Lung microvascular endothelial cell (primary cell): ENCODE results near the gene CCDC116. TPM values are rescaled to one million over a fixed set of nuclear protein-coding genes. Genes with fewer than 3 reads are reported as not detected.
"Not testable (repeated sequence)": the region's sequence is repeated elsewhere in the genome, so short reads cannot be mapped to it uniquely, and the experiment has no call there.

Source experiments
- DNase-seq, 2 donors: peaks; one replicate each; pipeline versions ENCODE4 v3.0.0 to v3.0.0-alpha.2; 2010; ENCODE audit warnings: low read depth in 2 of 2
- total RNA-seq: library from RNA; depleted of rRNA; stranded (reverse); fragments of >200 nt; gene quantifications from 2 replicates; pipeline ENCODE4 v1.2.1, GENCODE V29; 2014

Gene CCDC116
- total RNA-seq, 1 donor from 2014 or later = not detected

- peak; percentile 93 to 97 for DNase-seq
Observed at GRCh38 chr22:21629255-21630149, 3.1 kb upstream of the CCDC116 start, which contains the start of gene YDJC. TSS of gene YDJC (minus strand) at chr22:21630022. CDS start at chr22:21630014, 8 bp downstream.

- DNase-seq = no peak
Observed at GRCh38 chr22:21631025-21631424, 1.5 kb upstream of the CCDC116 start.

GRCh38 chr22:21632931-21633330 lies 371 bp downstream of the CCDC116 start:
- no peak for DNase-seq

- DNase-seq = no peak
Observed at GRCh38 chr22:21633481-21633880, 921 bp downstream of the CCDC116 start.

DNA sequence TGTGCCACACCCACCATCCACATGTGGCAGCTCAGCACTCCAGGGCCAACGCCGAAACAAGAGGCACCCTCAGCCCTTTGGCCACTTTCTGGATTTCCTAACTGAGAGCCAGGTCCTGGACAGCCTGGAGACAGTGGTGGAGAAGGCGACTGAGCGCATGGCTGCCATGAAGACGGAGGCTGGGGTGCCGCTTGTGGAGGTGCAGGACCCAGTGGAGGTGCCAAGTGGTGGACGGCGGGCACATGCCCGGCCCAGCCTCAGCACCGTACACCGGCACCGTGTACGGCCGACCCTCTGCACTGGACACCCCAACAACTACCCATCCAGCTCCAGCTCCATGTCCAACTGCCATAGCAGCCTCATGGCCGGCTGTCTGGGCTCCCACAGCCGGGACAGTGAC lies 1.5 kb downstream of the CCDC116 start:
- DNase-seq = no peak

DNA sequence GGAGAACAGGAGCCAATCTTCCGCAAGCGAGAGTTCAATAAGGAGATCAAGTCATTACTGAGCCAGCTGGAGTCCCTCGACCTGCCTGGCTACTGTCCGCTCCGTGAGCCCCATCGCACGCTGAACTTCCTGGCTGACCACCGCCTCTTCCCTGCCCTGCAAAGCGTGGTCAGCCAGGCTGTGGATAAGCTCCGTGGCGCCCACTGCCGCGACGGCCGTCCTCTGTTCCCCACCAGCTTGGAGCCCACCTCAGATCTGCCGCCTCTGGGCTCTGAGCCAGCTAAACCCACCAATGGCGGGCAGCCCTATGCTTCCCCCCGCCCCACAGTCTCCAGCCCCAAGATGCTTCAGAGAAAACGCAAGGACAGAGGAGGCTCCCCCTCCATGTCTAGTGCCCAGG lies 2.3 kb downstream of the CCDC116 start:
- no peak for DNase-seq

GRCh38 chr22:21635771-21636510 lies 3.4 kb downstream of the CCDC116 start:
- DNase-seq = no peak

DNA sequence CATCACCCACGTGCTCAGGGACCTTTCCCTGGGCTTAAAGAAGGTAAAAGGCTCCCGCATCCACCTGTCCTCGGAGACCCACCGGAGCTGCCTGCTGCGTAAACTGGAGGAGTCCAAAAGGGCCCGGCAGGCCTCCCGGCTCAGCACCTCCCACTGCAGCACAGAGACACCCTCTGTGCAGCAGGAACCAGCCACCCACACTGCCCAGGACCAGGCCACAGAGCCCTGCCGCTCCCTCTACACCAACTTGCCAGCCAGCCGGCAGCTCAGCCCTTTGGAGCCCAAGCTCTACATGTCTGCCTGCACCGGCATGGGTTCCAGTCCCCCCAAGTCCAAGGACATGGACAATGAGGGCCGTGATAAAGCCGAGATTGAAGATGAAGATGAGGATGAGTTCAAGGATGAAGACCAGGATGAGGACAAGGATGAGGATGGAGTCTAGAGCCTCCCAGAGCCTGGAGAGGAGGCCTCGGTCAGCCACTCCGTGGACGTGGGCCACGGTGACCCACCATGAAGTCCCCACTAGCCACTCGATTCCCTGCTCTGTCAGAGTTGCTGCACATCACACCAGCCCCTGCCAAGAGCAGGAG lies 4.2 kb downstream of the CCDC116 start:
- DNase-seq = no peak

GRCh38 chr22:21637450-21637849 lies 4.9 kb downstream of the CCDC116 start:
- DNase-seq = not testable (repeated sequence)

DNA sequence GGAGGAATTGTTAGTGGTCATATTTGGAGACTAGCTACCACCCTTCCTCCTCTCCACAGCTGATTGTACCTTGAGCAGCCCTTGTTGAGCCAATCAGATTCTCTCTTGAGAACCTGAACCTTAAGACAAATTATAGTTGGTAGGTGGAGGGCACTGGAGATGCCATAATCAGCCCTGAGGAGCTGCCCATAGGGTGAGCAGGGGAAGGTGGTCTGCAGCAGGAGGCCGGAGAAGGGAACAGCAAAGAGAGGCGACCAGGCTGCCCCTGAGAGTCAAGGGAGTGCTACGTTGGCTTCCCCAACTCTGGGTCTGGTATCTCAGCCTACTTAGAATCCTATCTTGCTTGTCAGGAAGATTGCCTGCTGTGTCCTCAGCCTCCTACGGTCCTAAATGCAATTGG lies 6.8 kb downstream of the CCDC116 start:
- DNase-seq = no peak

GRCh38 chr22:21640810-21641209 lies 8.2 kb downstream of the CCDC116 start:
- DNase-seq = no peak

DNA sequence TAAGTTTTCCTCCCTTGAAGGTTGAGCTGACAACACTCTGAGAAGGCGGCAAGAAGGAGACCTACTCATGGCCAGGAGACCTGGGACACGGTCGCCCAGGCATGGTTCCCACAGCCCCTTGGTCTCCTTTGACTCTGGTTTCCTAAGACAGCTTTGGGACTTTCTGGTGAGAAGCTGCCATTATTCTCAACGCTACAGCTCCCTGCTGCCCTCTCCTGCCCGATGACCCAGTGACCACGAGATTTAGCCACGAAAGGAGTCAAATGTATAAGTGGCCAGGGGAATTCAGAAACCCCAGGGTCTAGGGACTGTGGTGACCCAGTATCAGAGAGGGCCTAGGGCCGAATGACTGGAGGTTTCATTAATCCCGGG lies 8.8 kb downstream of the CCDC116 start:
- DNase-seq = peak; percentile 42 to 69

GRCh38 chr22:21641789-21642583 lies 9.4 kb downstream of the CCDC116 start, which contains the start of gene SDF2L1:
TSS of gene SDF2L1 (plus strand) at chr22:21642302. CDS start at chr22:21642337, 35 bp downstream.
- DNase-seq = peak; percentile 99

GRCh38 chr22:21642584-21643448 lies 10.3 kb downstream of the CCDC116 start:
- DNase-seq = peak; percentile 63 to 75

DNA sequence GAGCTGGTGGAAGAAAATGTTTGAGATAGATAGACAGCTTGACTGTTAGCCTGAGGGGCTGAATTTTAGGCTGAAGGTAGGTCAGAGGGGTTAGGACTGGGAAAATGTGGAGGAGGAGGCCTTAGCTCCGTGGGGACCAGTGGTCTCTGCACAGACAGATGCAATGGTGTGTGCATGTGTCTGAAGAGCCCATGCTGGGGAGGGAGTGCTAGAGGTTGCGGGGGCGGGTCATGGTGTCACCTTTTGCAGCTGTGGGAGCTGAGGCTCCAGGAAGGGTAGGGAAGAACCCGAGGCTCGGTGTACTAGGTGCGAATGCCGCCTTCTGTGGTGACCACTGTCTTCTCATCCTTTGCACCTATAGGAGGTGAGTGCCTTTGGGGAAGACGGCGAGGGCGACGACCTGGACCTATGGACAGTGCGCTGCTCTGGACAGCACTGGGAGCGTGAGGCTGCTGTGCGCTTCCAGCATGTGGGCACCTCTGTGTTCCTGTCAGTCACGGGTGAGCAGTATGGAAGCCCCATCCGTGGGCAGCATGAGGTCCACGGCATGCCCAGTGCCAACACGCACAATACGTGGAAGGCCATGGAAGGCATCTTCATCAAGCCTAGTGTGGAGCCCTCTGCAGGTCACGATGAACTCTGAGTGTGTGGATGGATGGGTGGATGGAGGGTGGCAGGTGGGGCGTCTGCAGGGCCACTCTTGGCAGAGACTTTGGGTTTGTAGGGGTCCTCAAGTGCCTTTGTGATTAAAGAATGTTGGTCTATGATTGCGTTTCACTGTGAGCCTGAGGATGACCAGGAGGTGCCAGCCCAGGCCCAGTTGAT lies 11.2 kb downstream of the CCDC116 start:
- DNase-seq = no peak

DNA sequence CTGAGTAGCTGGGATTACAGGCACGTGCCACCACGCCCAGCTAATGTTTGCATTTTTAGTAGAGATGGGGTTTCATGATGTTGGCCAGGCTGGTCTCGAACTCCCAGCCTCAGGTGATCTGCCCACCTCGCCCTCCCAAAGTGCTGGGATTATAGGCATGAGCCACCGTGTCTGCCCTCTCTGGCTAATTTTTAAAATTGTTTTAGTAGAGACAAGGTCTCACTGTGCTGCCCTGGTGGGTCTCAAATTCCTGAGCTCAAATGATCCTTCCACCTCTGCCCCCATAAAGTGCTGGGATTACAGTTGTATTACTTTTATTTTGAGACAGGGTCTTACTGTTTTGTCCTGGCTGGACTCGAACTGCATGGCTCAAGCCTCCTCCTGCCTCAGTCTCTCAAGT lies 13.0 kb downstream of the CCDC116 start:
- DNase-seq = not testable (repeated sequence)

GRCh38 chr22:21646608-21647590 lies 14.3 kb downstream of the CCDC116 start:
- DNase-seq = peak; percentile 80 to 86

GRCh38 chr22:21650280-21650679 lies 17.7 kb downstream of the CCDC116 start:
- DNase-seq = no peak
